ENCODE measurements around the gene LBR. TPM values are rescaled to one million over a fixed set of nuclear protein-coding genes. Genes with fewer than 3 reads are reported as not detected.
A peak's percentile ranks its signal among the peaks of the same experiment; 100 is the strongest.

LBR gene
- total RNA-seq, 1 experiment from 2014 or later, result 149 TPM

DNA sequence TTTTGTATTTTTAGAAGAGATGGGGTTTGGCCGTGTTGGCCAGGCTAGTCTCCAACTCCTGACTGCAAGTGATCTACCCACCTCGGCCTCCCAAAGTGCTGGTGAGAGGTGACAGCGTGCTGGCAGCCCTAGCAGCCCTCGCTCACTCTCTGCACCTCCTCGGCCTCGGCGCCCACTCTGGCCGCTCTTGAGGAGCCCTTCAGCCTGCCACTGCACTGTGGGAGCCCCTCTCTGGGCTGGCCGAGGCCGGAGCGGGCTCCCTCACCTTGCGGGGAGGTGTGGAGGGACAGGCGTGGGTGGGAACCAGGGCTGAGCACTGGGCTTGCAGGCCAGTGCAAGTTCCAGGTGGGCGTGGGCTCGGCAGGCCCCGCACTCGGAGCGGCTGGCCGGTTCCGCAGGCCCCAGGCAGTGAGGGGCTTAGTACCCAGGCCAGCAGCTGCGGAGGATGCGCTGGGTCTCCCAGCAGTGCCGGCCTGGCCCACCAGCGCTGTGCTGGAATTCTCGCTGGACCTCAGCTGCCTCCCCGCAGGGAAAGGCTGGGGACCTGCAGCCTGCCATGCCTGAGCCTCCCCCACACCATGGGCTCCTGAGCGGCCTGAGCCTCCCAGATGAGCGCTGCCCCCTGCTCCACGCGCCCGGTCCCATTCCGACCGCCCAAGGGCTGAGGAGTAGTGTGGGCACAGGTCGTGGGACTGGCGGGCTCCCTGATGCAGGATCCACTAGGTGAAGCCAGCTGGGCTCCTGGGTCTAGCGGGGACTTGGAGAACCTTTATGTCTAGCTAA is 3.4 kb upstream of the LBR start:
- ChIA-PET POLR2A (no interaction called here), CTCF (no interaction called here)

DNA sequence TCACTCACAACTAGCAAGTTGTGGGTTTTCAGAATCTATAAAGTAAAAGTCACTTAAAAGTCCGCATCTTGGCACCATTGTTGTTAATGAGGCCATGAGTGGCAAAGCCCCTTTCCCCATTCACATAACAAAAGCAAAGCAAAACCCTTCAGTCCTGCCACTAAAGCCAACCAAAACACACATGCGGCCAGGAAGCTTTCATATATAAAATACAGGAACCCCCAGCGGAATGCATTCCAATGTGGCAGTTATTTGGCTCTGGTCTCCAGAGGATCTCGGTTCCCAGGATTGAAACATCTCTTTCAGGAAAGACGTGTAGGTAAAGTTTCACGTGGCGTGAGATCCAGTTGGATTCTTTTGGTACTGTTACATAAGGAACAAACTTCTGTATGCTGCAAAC is 2.5 kb upstream of the LBR start:
- POLR2A ChIA-PET, result interaction anchor here (0.7 kb wide), 1 partner anchor 41 kb away, joined by 5 read pairs; no protein-coding TSS in a partner anchor

More for the DNA sequence above, 3.4 kb upstream of the LBR start:
- Mint-ChIP-seq H3K4me1 (ENCODE audit: low read depth, unreplicated experiment) (no peaks in the 10 kb centered on the region), H3K36me3 (ENCODE audit: insufficient read depth, unreplicated experiment) (no peaks in the 10 kb centered on the region), H3K4me3 (ENCODE audit: unreplicated experiment) (no peak overlapping the region), H3K27me3 (ENCODE audit: insufficient read depth, unreplicated experiment) (no peaks in the 10 kb centered on the region), H3K27ac (ENCODE audit: unreplicated experiment) (no peak overlapping the region), H3K9me3 (ENCODE audit: unreplicated experiment) (no peaks in the 10 kb centered on the region)
- peaks cover under 1% of the 10 kb centered on the region; the same call in 1 of the 2 replicates for H3K4me1 ChIP-seq
- TF ChIP-seq, protein P1, sequence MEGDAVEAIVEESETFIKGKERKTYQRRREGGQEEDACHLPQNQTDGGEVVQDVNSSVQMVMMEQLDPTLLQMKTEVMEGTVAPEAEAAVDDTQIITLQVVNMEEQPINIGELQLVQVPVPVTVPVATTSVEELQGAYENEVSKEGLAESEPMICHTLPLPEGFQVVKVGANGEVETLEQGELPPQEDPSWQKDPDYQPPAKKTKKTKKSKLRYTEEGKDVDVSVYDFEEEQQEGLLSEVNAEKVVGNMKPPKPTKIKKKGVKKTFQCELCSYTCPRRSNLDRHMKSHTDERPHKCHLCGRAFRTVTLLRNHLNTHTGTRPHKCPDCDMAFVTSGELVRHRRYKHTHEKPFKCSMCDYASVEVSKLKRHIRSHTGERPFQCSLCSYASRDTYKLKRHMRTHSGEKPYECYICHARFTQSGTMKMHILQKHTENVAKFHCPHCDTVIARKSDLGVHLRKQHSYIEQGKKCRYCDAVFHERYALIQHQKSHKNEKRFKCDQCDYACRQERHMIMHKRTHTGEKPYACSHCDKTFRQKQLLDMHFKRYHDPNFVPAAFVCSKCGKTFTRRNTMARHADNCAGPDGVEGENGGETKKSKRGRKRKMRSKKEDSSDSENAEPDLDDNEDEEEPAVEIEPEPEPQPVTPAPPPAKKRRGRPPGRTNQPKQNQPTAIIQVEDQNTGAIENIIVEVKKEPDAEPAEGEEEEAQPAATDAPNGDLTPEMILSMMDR (IDR thresholded peaks at IDR 0.05; ENCODE audit: insufficient read depth in 1 of 2, low read depth in 1 of 2, low read length in 1 of 2, severe bottlenecking in 1 of 2, unreplicated experiment in 1 of 2), result no peak
- H3K27me3 ChIP-seq (replicated peaks; ENCODE audit: control insufficient read depth, insufficient read depth, low read length), result no peaks in the 10 kb centered on the region; the same call in 1 of the 2 replicates
- intact Hi-C loops (cut with micrococcal nuclease; ENCODE audit: unreplicated experiment), result no loop called here
- H3K9me3 ChIP-seq, result no peaks in the 10 kb centered on the region
- DNase-seq, result no peak
- H3K36me3 ChIP-seq (ENCODE audit: control insufficient read depth, insufficient read depth, low read length), result no peaks in the 10 kb centered on the region
- H3K4me3 ChIP-seq (ENCODE audit: low read depth, low read length), result no peak overlapping the region
- BruUV-seq (replicated peaks), result no TSS peak

DNA sequence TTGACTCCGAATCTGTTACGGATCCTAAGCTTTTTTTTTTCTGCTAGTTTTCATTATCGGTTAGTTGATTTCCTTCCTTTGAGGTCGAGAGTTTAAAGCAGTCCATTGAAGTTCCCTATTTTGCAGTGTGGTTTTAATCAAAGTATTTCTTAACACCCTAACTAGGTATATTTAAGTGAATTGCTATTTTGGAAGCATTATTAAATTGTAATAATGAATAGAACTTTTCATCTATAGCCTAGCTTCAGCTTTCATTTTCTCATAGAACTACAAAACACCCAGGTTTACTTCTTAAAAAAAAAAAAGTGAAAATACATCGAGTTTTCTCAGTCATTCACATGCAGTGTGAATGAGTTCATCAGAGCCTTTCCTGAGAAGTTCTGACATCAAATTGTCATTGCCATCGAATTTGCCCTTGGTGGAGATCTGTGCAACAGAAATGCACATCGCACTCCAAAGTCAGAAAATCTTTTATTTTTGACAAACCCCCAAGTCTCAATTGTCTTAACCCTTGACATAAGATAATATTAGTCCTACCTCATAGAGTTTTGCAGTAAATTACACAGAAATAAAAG is 1.1 kb upstream of the LBR start:
- Mint-ChIP-seq H3K4me1 (ENCODE audit: low read depth, unreplicated experiment) (peaks cover 17% of the 10 kb centered on the region), H3K27ac (ENCODE audit: unreplicated experiment) (peak overlapping the region; percentile 80), H3K36me3 (ENCODE audit: insufficient read depth, unreplicated experiment) (no peaks in the 10 kb centered on the region), H3K9me3 (ENCODE audit: unreplicated experiment) (no peaks in the 10 kb centered on the region), H3K4me3 (ENCODE audit: unreplicated experiment) (peak overlapping the region; percentile 74), H3K27me3 (ENCODE audit: insufficient read depth, unreplicated experiment) (no peaks in the 10 kb centered on the region)
- DNase-seq, result no peak
- Histone ChIP-seq H3K36me3 (ENCODE audit: control insufficient read depth, insufficient read depth, low read length) (no peaks in the 10 kb centered on the region), H3K4me1 (peaks cover 23% of the 10 kb centered on the region), H3K4me3 (ENCODE audit: low read depth, low read length) (peak overlapping the region; percentile 82), H3K27me3 (replicated peaks; ENCODE audit: control insufficient read depth, insufficient read depth, low read length) (no peaks in the 10 kb centered on the region), H3K9me3 (no peaks in the 10 kb centered on the region)
- TF ChIP-seq, protein P1 (IDR thresholded peaks at IDR 0.05; ENCODE audit: insufficient read depth in 1 of 2, low read depth in 1 of 2, low read length in 1 of 2, severe bottlenecking in 1 of 2, unreplicated experiment in 1 of 2), result no peak
- CTCF ChIA-PET, result interaction anchor here (1.1 to 2.6 kb wide), 2 partner anchors 10 to 11 kb away, joined by 5 to 11 read pairs; no protein-coding TSS in a partner anchor
- intact Hi-C loops (cut with micrococcal nuclease; ENCODE audit: unreplicated experiment), result loop anchor here (1.0 kb wide), 2 partner anchors 11 to 12 kb away; no protein-coding TSS in a partner anchor
- no TSS peak for BruUV-seq (replicated peaks)
- POLR2A ChIA-PET, result interaction anchor here (0.5 to 1.6 kb wide), 4 partner anchors 11 to 972 kb away, joined by 3 to 8 read pairs (median 6); no protein-coding TSS in a partner anchor

More for the DNA sequence above, 2.5 kb upstream of the LBR start:
- TF ChIP-seq, protein P1 (IDR thresholded peaks at IDR 0.05; ENCODE audit: insufficient read depth in 1 of 2, low read depth in 1 of 2, low read length in 1 of 2, severe bottlenecking in 1 of 2, unreplicated experiment in 1 of 2), result no peak
- intact Hi-C loops (cut with micrococcal nuclease; ENCODE audit: unreplicated experiment), result no loop called here
- Mint-ChIP-seq H3K4me3 (ENCODE audit: unreplicated experiment) (no peak overlapping the region), H3K27ac (ENCODE audit: unreplicated experiment) (no peak overlapping the region), H3K27me3 (ENCODE audit: insufficient read depth, unreplicated experiment) (no peaks in the 10 kb centered on the region), H3K36me3 (ENCODE audit: insufficient read depth, unreplicated experiment) (no peaks in the 10 kb centered on the region), H3K9me3 (ENCODE audit: unreplicated experiment) (no peaks in the 10 kb centered on the region), H3K4me1 (ENCODE audit: low read depth, unreplicated experiment) (peaks cover 6% of the 10 kb centered on the region)
- H3K36me3 ChIP-seq (ENCODE audit: control insufficient read depth, insufficient read depth, low read length), result no peaks in the 10 kb centered on the region
- peaks cover 10% of the 10 kb centered on the region for H3K4me1 ChIP-seq
- DNase-seq, result no peak
- no peaks in the 10 kb centered on the region for H3K9me3 ChIP-seq
- BruUV-seq (replicated peaks), result no TSS peak
- CTCF ChIA-PET, result interaction anchor here (0.7 kb wide), 1 partner anchor 10 kb away, joined by 4 read pairs; no protein-coding TSS in a partner anchor
- no peaks in the 10 kb centered on the region for H3K27me3 ChIP-seq (replicated peaks; ENCODE audit: control insufficient read depth, insufficient read depth, low read length)
- H3K4me3 ChIP-seq (ENCODE audit: low read depth, low read length), result no peak overlapping the region

Measured in Caco-2 (cell line).